ENCODE data around the gene XYLT1. TPM values are rescaled to one million over a fixed set of nuclear protein-coding genes. Genes with fewer than 3 reads are reported as not detected.

The XYLT1 gene
- total RNA-seq, 6 experiments from 2014 or later, result 0.48 to 2.0 (median 0.59) TPM

DNA sequence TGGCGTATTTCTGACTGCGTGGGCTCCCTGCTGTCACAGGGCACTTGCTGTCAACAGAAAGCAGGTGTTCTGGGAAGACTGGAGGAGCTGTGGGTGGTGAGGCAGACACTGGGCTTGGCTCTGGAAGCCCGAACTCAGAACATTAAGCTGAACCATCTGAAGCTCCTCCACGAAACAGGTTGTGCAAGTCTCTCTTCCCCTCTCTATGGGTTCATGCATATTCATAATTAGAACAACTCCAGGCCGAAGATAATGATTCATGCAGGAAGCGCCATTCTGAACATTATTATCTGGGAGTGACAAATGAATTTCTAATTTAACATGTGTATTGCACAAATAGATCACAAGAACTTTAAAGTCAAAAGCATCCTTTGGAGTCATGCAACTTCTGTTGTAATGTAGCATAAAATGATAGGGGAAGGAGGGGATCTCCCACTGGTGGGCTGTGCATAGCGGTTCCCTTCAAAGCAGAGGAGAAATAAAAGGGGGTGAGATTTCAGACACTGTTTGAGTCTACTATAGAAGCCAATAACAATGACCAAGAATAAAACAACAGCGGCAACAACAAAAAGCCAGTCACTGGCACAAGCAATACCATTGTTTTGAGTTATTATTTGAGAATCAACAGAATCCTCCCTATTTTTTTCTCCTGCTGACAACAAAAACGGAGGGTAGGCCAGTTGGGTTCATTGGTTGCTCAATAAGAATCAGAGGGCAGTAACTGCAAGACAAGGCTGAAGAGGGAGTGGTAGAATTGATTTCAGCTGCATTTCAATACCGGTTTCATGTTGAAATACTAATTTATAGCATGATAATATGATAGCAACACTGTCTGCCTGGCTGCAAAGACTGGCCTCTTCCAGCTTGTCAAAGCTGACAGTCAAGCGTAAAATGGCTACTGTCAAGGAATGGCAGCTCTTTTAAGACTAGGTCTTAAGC is 407.3 kb downstream of the XYLT1 start:
- no peaks in the 10 kb centered on the region for H3K36me3 ChIP-seq
- H3K27ac ChIP-seq, result no peak overlapping the region
- H3K4me3 ChIP-seq, result no peak overlapping the region
- ATAC-seq (no peak), DNase-seq (no peak)
- intact Hi-C loops (cut with DNase I), result no loop called here
- WGBS (ENCODE audit: insufficient coverage, low coverage, low lambda C conversion rate, missing lambda C conversion rate), result 40% methylated on average over 11 of the region's 11 CpGs
- H3K9me3 ChIP-seq, result no peaks in the 10 kb centered on the region
- no peak for TF ChIP-seq POLR2A (IDR thresholded peaks at IDR 0.05)
- TF ChIP-seq, protein P1, sequence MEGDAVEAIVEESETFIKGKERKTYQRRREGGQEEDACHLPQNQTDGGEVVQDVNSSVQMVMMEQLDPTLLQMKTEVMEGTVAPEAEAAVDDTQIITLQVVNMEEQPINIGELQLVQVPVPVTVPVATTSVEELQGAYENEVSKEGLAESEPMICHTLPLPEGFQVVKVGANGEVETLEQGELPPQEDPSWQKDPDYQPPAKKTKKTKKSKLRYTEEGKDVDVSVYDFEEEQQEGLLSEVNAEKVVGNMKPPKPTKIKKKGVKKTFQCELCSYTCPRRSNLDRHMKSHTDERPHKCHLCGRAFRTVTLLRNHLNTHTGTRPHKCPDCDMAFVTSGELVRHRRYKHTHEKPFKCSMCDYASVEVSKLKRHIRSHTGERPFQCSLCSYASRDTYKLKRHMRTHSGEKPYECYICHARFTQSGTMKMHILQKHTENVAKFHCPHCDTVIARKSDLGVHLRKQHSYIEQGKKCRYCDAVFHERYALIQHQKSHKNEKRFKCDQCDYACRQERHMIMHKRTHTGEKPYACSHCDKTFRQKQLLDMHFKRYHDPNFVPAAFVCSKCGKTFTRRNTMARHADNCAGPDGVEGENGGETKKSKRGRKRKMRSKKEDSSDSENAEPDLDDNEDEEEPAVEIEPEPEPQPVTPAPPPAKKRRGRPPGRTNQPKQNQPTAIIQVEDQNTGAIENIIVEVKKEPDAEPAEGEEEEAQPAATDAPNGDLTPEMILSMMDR (IDR thresholded peaks at IDR 0.05), result no peak
- no peaks in the 10 kb centered on the region for H3K27me3 ChIP-seq
- H3K4me1 ChIP-seq, result no peaks in the 10 kb centered on the region

DNA sequence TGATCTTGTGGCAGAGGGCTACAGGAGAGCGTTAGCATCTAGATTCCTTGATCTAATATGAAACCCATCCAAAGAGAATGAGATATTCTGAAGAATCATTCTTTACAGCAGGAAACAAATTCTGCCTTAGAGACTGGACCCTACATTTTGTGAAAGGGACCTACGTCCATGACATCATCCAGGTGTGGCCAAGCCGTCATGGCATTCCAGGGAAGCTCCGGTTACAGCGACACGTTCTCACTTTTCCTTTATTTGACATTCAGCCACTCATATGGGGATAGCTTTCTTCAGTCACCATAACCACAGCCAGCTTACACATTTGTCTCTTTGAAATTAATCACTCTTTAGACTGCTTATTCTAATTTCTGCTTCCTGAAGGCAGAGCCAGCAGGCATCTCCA is 408.1 kb downstream of the XYLT1 start:
- H3K4me1 ChIP-seq, result no peaks in the 10 kb centered on the region
- H3K9me3 ChIP-seq, result no peaks in the 10 kb centered on the region
- no peak overlapping the region for H3K27ac ChIP-seq
- ATAC-seq, result no peak
- H3K27me3 ChIP-seq, result no peaks in the 10 kb centered on the region
- TF ChIP-seq, protein P1 (IDR thresholded peaks at IDR 0.05), result no peak
- TF ChIP-seq POLR2A (IDR thresholded peaks at IDR 0.05), result no peak
- WGBS (ENCODE audit: insufficient coverage, low coverage, low lambda C conversion rate, missing lambda C conversion rate), result 70% methylated on average over 6 of the region's 6 CpGs
- no peak overlapping the region for H3K4me3 ChIP-seq
- DNase-seq, result no peak
- intact Hi-C loops (cut with DNase I), result no loop called here
- H3K36me3 ChIP-seq, result no peaks in the 10 kb centered on the region

DNA sequence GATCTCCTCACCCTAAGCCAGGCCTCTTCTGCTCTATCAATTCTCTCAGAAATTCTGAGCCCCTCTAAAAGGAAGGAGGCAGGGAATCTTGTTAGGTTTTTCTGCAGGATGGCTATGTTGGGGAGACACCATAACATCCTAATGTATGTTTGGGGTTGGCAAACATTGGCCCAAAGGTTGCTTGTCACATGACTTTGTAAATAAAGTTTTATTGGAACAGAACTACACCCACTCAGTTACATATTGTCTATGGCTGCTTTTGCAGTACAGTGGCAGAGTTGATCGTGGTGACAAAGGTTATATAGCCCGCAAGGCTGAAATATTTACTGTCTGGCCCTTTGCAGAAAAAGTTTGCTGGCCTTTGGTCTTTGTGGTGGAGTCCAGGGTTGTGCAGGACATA is 409.4 kb downstream of the XYLT1 start:
- Histone ChIP-seq H3K4me1 (no peaks in the 10 kb centered on the region), H3K27me3 (no peaks in the 10 kb centered on the region), H3K9me3 (no peaks in the 10 kb centered on the region), H3K27ac (no peak overlapping the region), H3K4me3 (no peak overlapping the region), H3K36me3 (no peaks in the 10 kb centered on the region)
- no peak for DNase-seq
- WGBS (ENCODE audit: insufficient coverage, low coverage, low lambda C conversion rate, missing lambda C conversion rate), result 61% methylated on average over 2 of the region's 2 CpGs
- no peak for ATAC-seq
- intact Hi-C loops (cut with DNase I), result no loop called here
- TF ChIP-seq POLR2A (IDR thresholded peaks at IDR 0.05), result no peak
- TF ChIP-seq, protein P1 (IDR thresholded peaks at IDR 0.05), result no peak

DNA sequence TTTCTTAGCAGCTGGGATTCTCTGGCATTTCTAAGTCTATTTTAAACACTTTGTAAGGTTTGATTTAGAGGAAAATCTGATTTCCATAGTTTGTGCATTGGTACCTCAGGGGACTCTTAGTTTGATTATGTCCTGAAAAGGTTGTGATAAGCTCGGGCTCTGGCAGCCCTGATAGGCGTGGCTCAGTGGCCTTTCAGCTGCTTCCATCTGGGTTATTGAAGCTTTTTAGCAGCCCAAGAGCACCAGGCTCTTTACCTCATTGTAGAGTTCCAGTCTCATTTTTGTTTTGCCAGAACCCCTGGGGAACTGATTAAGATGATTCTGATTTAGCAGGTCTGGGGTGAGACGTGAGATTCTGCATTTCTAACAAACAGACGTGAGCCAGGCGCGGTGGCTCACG is 412.3 kb downstream of the XYLT1 start:
- TF ChIP-seq POLR2A (IDR thresholded peaks at IDR 0.05), result no peak
- TF ChIP-seq, protein P1 (IDR thresholded peaks at IDR 0.05), result no peak
- intact Hi-C loops (cut with DNase I), result no loop called here
- 57% methylated on average over 7 of the region's 7 CpGs for WGBS (ENCODE audit: insufficient coverage, low coverage, low lambda C conversion rate, missing lambda C conversion rate)

More for the DNA sequence above, 412.3 kb downstream of the XYLT1 start:
- Histone ChIP-seq H3K9me3 (no peaks in the 10 kb centered on the region), H3K36me3 (no peaks in the 10 kb centered on the region), H3K27ac (no peak overlapping the region), H3K4me3 (no peak overlapping the region), H3K4me1 (no peaks in the 10 kb centered on the region), H3K27me3 (no peaks in the 10 kb centered on the region)
- DNase-seq (no peak), ATAC-seq (no peak)
